Activated CD4-positive, alpha-beta T cell treated with anti-CD3 and anti-CD28 coated beads for 48 hours (primary cell): Measurements from ENCODE around the gene IKZF5.

Experiments used
- DNase-seq: peaks from one replicate; pipeline ENCODE4 v3.0.0-alpha.2; 2020

IKZF5 gene

DNA sequence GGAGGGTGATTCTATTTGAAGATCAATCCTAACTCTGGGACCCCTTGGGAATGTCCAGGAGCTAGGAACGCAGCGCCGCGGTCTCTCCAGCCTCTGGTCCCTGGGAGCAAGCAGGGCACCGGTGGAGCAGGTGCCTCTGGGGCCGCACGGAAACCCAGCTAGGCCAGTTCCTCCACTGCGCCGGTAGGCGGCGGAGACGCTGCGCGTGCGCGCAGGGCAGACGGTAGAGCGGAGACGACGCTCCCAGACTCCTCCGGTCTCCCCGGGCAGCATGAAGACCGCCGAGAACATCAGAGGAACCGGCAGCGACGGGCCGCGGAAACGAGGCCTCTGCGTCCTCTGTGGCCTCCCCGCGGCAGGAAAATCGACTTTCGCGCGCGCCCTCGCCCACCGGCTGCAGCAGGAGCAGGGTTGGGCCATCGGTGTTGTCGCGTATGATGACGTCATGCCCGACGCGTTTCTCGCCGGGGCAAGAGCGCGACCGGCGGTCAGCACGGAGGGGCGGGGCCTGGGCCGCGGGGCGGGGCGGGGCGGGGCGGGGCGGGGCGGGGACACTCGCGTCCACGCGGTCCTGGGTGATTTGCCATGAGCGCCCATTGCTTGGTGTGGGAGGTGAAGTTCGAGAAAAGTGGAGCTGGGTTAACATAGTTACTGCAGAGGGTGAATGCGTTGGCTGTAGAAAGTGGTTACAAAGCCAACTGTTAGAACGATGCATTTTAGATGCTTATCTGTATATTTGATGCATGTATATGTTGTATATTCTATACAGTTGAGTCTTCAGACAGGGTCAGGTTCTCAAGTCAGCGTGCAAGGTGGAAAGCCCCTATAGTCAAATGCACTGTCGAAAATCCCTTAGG lies 28.2 kb downstream of the IKZF5 start, which contains the start of gene PSTK:
Gene PSTK, plus strand, starts transcription at position 193 of the 857 bp plus-strand sequence. Its CDS starts 79 bp downstream, at position 272.
- DNase-seq = peak; percentile 92

DNA sequence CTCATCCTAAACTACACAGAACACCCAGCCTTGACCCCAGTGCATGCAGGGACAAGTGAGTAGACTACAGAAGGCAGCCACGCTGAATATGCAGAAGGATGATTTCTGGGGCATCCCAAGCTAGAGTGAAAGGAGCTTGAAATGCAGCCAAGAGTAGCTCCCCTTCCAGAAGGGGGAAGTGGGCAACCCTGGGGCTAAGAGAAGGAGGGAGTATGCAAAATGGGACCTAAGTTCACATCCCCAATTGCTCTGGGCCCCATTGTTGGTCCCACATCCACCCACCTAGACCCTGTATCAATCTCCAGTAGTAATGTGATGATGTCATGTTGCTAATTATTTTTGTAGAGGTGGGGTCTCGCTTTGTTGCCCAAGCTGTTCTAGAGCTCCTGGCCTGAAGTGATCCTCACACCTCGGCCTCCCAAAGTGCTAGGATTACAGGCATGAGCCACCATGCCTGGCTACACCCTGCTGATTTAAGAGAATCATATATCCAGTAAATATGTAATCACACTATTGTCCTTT lies 34.0 kb downstream of the IKZF5 start:
- DNase-seq = no peak

DNA sequence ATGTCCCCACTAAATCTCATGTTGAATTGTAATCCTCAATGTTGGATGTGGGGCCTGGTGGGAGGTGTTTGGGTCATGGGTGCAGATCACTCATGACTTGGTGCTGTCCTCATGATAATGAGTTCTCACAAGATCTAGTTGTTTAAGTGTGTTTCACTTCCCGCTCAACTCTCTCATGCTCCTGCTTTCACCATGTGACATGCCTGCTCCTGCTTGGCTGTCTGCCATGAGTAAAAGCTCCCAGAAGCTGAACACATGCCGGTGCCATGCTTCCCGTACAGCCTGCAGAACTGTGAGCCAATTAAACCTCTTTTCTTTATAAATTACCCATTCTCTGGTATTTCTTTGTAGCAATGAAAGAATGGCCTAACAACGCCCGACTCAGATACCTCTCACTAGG lies 34.6 kb downstream of the IKZF5 start:
- DNase-seq = no peak

DNA sequence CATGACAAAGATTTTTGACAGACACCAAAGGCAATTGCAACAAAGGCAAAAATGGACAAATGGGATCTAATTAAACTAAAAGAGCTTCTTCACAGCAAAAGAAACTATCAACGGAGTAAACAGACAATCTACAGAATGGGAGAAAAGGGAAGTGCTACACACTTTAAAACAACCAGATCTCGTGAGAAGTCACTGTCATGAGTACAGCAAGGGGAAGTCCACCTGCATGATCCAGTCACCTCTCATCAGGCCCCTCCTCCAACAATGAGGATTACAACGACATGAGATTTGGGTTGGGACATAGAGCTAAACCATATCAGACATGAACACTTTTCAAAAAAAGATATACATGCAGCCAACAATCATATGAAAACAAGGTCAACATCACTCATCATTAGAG lies 39.9 kb downstream of the IKZF5 start:
- no peak for DNase-seq

DNA sequence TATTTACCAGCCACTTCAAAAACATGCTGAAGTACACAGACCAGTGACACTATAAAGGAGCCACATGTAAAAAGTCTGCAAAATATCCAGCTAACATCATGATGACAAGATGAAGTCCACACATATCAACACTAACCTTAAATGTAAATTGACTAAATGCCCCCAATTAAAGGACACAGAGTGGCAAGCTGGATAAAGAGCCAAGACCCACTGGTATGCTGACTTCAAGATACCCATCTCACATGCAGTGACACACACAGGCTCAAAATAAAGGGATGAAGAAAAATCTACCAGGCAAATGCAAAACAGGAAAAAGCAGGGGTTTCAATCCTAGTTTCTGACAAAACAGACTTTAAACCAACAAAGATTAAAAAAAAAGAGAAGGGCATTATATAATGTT lies 41.7 kb downstream of the IKZF5 start:
- no peak for DNase-seq

DNA sequence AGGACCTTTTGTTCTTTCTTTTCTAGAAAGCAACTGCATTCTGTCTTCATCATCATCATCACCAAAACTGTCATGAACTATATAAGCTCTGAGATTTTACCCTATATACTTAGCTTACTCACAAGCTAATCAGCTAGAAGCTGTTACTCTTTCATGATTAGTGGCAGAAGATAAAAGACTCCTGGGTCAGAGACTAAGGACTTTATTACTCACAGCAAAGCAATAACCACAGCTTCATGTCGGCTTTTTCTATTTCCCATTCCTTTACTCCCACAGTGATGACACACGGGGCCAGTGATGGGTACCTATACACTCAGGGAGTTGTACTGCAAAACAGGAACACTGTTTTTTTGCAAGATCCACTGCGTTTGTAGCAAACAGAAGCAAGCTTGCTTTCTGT lies 46.2 kb downstream of the IKZF5 start:
- peak; percentile 17 for DNase-seq

DNA sequence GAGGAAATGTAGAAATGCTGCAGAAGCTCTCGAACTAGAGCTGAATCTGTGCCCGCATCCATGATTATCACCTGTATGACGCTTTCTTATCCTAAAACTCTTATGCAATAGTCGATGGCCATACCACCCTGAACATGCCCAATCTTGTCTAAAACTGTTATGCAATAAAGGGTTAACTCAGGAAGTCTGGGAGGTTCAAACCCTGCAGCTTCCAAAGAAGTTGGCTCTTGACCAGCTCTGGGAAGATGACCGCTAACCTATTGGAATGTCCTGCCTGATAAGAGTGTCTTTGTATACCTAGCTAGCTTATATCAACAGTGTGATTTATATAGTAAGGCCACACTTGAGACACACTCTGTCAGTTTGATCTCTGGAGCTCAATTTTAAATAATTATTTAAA lies 51.1 kb downstream of the IKZF5 start:
- DNase-seq = no peak

DNA sequence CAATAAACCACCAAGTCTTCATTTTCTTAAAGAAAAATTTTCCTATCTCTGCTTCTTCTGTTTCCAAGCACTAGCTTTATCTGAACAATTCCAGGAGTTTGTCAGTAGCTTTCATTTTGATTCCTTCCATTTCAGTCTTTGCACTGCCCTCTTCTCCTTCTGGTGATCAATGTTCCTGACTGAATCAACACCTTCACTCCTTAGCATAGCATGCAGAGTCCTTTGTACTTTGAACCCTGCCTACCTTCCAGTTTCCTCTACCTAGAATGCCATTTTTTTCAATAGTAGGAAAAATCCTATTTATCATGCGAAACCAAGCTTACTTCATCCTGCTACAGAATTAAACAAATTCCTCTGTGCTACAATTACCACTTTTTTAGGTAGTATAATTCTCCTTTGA lies 52.7 kb downstream of the IKZF5 start:
- no peak for DNase-seq

DNA sequence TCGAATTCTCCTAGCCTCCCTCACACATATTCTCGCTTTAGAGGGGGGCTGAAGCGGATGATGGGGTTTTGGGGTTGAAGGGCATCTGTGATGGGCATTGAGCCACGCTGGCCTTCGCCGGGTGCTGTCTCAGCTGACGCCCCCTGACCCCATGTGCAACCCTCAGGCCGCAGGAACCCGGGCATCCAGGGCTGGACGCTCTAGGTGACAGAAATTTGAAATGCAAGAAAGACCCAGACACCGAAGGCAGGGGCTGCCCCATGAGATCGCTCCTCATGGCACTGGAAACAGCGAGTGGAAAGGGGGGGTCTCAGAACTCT lies 53.9 kb downstream of the IKZF5 start:
- DNase-seq = no peak

DNA sequence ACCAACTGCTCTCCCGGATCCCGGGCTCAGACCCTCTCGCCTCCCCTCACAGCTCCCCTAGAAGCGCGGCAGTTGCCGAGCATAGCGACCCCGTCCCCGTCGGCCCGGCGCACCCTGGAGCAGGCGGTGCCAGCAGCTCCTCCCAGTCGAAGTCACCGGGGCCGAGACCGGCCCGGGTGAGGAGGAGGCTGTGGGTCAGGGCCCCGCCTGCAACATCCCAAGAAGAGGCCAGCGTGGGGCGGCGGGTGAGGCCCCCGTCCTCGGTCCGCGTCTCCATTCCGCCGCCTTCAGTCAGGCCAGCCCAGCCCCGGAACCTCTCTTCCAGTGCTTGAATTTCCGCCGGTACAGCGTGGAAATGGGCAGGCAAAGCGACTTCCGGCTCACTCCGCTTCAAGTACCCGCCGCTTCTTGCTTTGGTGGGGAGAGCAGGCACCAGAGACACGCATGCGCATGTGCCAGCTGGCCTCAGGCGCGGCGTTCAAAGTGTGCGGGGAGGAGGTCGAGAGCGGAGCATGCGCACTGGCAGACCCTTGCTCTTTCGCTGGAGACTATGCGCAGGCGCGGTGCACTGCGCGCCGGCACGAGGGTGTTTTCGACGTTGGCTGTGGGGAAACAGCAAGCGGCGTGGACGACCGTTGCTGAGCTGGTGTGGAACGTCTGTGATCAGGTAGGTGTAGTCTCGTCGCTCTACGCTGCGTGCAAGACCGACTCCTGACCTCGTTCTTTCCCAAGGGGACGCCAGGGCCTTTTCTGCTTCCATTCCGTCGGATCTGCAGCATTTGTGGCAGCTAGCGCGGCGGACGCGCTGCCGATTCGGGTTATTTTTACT lies 54.5 kb downstream of the IKZF5 start, which contains the start of gene C10orf88:
Gene C10orf88, minus strand, starts transcription at position 326 of the 829 bp plus-strand sequence. Its CDS starts 49 bp downstream, at position 277.
- DNase-seq = peak; percentile 98

DNA sequence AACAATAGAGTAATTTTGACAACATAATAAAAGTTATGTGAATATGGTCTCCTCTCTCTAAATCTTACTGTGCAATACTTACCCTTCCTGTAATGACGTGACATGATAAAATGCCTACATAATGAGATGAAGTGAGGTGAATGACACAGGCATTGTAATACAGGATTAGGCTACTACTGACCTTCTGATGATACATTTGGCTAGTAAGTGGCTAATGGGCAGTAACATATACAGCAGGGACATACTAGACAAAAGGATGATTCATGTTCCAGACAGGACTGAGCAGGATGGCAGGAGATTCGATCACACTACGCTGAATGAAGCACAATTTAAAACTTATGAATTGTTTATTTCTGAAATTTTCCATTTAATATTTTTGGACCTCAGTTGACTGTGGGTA lies 59.3 kb downstream of the IKZF5 start:
- DNase-seq = no peak
